Upper lobe of left lung (tissue), 4 donors: Measurements from ENCODE around the gene ERFL.
"Not testable (repeated sequence)": the region's sequence is repeated elsewhere in the genome, so short reads cannot be mapped to it uniquely, and the experiment has no call there.

Experiments
- CTCF ChIP-seq, 6 experiments: fragments of 450-650 bp in 4 of 6; fragments of 200-600 bp in 2 of 6; sonication (generic) in 2 of 6; IDR thresholded peaks; one replicate each; pipeline ENCODE4 v1.5.1; 2016 to 2019; ENCODE audit warnings: antibody characterized with exemption in 6 of 6
- EP300 ChIP-seq, 4 donors: sonication (generic); formaldehyde crosslinking; IDR thresholded peaks; one replicate each; pipeline ENCODE4 v1.5.1; 2017; ENCODE audit warnings: antibody characterized with exemption in 4 of 4, control low read depth in 2 of 4

- not testable (repeated sequence) for TF ChIP-seq CTCF, EP300 (IDR thresholded peaks at IDR 0.05)
Observed at GRCh38 chr19:41914424-41914834, 13.8 kb downstream of the ERFL start.
